Measurements from ENCODE around the gene EIF5AL1. TPM values are rescaled to one million over a fixed set of nuclear protein-coding genes. Genes with fewer than 3 reads are reported as not detected.

EIF5AL1 gene
- total and polyA plus RNA-seq, 9 of the 15 experiments (the other 6 are each of a cell fraction or from before 2014, with no cell fraction given), result 0.03 to 3.4 (median 0.53) TPM; not detected in 1

DNA sequence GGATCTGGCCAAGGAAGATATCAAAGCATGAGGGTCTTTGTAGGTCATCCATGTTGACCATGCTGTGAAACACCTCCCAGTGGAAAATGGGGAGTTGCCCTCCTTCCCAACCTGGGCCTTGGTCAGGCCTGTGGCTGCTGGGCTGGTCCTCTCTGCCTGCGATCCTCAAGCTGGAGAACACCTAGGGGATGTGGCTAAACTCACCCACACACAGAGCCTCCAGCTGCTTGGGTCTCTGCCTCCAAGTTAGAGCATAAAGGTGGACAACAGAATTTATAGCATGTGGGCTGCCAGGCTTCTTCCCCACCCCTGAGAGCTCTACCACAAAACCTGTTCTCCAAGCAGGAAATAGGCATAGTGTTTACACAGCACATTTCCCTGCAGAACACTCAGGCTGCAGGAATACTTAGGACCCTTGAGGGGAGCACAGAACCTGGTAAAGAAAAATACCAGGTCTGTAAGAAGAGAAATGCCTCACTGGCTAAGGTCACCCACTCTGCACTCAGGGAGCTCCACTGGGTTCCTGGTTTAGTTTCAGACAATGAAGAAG lies 47.9 kb downstream of the EIF5AL1 start, which contains the start of gene SFTPA2 (continued):
- TF ChIP-seq SPI1 (IDR thresholded peaks at IDR 0.05; ENCODE audit: borderline replicate concordance, low read depth, low read length) (no peak), ZNF57 (CRISPR knock-in tag; IDR thresholded peaks at IDR 0.05) (no peak), ZNF282 (CRISPR knock-in tag; IDR thresholded peaks at IDR 0.05) (no peak), RBM17 (IDR thresholded peaks at IDR 0.05; ENCODE audit: borderline replicate concordance, low read depth, low read length) (no peak), ZNF589 (CRISPR knock-in tag; IDR thresholded peaks at IDR 0.05; ENCODE audit: low read depth) (no peak)

DNA sequence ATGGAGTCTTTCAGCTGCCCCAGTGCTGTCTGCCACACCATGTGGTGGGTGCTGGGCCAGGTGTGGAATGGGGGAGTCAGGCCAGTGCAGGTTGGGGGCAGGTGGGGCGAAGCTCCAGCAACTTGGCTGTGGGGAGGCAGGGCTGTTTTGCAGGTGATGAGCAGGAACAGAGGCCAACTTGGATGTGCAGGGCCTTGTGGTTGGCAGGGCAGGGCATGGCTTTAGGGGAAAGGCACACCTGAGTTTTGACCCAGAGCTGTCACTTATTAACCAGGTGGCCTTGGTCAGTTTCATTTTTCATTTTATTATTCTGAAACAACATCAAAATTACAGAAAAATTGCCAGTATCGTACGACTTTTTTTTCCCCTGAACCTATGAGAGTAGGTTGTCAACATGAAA lies 48.9 kb downstream of the EIF5AL1 start:
- ATAC-seq (no peak), DNase-seq (ENCODE audit: extremely low read depth in 1 of 4, low spot score in 3 of 4) (no peak), FAIRE-seq (no peak)
- BruUV-seq (replicated peaks), result no TSS peak
- H3K9ac ChIP-seq (ENCODE audit: insufficient read depth in 1 of 2, low read depth in 2 of 2, low read length in 2 of 2), result no peak overlapping the region
- H3K36me3 ChIP-seq (ENCODE audit: control insufficient read depth, insufficient read depth, low read length), result no peaks in the 10 kb centered on the region
- WGBS (ENCODE audit: insufficient coverage, low coverage, missing lambda C conversion rate), result 1% methylated on average over 3 of the region's 3 CpGs
- H3K4me2 ChIP-seq (ENCODE audit: insufficient read depth, low read length), result no peak overlapping the region
- H3K9me3 ChIP-seq (replicated peaks; ENCODE audit: control insufficient read depth, insufficient read depth, low read depth, low read length), result no peaks in the 10 kb centered on the region
- H4K20me1 ChIP-seq (replicated peaks; ENCODE audit: control insufficient read depth, insufficient read depth, low read length), result peaks cover 4% of the 10 kb centered on the region; the same call in 1 of the 2 replicates
- TF ChIP-seq CREB5 (CRISPR knock-in tag; IDR thresholded peaks at IDR 0.05), result no peak
- H3K27ac ChIP-seq (ENCODE audit: extremely low read depth, low read depth, low read length), result no peak overlapping the region
- H3K4me1 ChIP-seq (replicated peaks in 1 of 2; ENCODE audit: control insufficient read depth in 2 of 2, insufficient read depth in 2 of 2, low read length in 2 of 2), result peaks cover 0 to 5% of the 10 kb centered on the region in 2 experiments; a peak in 1 of 5 replicates
- in situ Hi-C loops (cut with MboI) (loop anchor here (10.0 kb wide), 1 partner anchor 374 kb away; no protein-coding TSS in a partner anchor), intact Hi-C loops (cut with micrococcal nuclease) (loop anchor here (5.0 kb wide), 1 partner anchor 486 kb away; no protein-coding TSS in a partner anchor)
- POLR2A ChIA-PET, result no interaction called here
- no peaks in the 10 kb centered on the region for H3K9me1 ChIP-seq (ENCODE audit: control insufficient read depth, insufficient read depth, low read length)
- no peaks in the 10 kb centered on the region for H3K79me2 ChIP-seq (ENCODE audit: control insufficient read depth, insufficient read depth, low read length)
- CTCF ChIA-PET (ENCODE audit: low intra/inter-chr PET ratio), result interaction anchor here (1.3 to 1.7 kb wide), 2 partner anchors 9 to 368 kb away, joined by 4 to 12 read pairs; no protein-coding TSS in a partner anchor
- no peak overlapping the region for H3K4me3 ChIP-seq
- H2AFZ ChIP-seq (ENCODE audit: low read depth, low read length), result no peak overlapping the region
- peaks cover 4 to 33% of the 10 kb centered on the region in 2 experiments; a peak in 2 of 5 replicates for H3K27me3 ChIP-seq (ENCODE audit: control insufficient read depth in 2 of 2, insufficient read depth in 2 of 2, low read length in 2 of 2)
